A549 (cell line): ENCODE measurements around the gene AKIRIN2. TPM values are rescaled to one million over a fixed set of nuclear protein-coding genes. Genes with fewer than 3 reads are reported as not detected.
A peak's percentile ranks its signal among the peaks of the same experiment; 100 is the strongest.

Experiments used
- ATAC-seq, 2 experiments: fragments of 200-7000 bp in 1 of 2; fragments of >200 bp in 1 of 2; cut with Nextera tagmentation in 1 of 2; cut with Tn5 transposase in 1 of 2; 3 replicates each; pipeline versions ENCODE4 v1.8.0 to v1.9.1; 2018 to 2020; ENCODE audit warnings: mild to moderate bottlenecking in 1 of 2, moderate library complexity in 1 of 2
- CTCF ChIA-PET: fragments of 300-600 bp; sonication (Branson Sonifier 250); formaldehyde crosslinking; extraction: SDS; loops from one replicate; lab custom pipeline; 2021; ENCODE audit warnings: antibody characterized with exemption, inconsistent platforms; lab: Yijun Ruan, JAX
- POLR2A ChIA-PET: fragments of 350-600 bp; formaldehyde crosslinking; extraction: SDS; loops from one replicate; lab custom pipeline; 2021; ENCODE audit warnings: antibody characterized with exemption, inconsistent platforms; lab: Yijun Ruan, JAX
- DNase-seq, 2 experiments: peaks; one replicate each; pipeline versions ENCODE4 v3.0.0 to v3.0.0-alpha.2; 2011 to 2016; ENCODE audit warnings: low read depth in 1 of 2, low spot score in 1 of 2
- FAIRE-seq: peaks from 2 replicates; lab custom pipeline; 2011; peaks lifted over from hg19 to GRCh38; lab: Jason Lieb, UNC
- H3K27ac ChIP-seq, 2 experiments: fragments of >200 bp; sonication (Bioruptor Twin); formaldehyde crosslinking; 3 replicates each; pipeline ENCODE4 v1.5.1; 2016 to 2017
- H3K4me1 ChIP-seq: fragments of >200 bp; sonication (Bioruptor Twin); formaldehyde crosslinking; 3 replicates; pipeline ENCODE4 v1.6.1; 2016
- H3K4me2 ChIP-seq: fragments of >200 bp; sonication (Bioruptor Twin); formaldehyde crosslinking; 3 replicates; pipeline ENCODE4 v1.6.1; 2016
- H3K4me3 ChIP-seq: fragments of >200 bp; sonication (Bioruptor Twin); formaldehyde crosslinking; 3 replicates; pipeline ENCODE4 v1.5.1; 2016
- H3K9me3 ChIP-seq: fragments of >200 bp; sonication (Bioruptor Twin); formaldehyde crosslinking; 3 replicates; pipeline ENCODE4 v1.6.1; 2016
- CBX8 ChIP-seq: fragments of 200-600 bp; sonication (generic); IDR thresholded peaks from 2 replicates; pipeline ENCODE4 v1.6.1; 2016
- CEBPB ChIP-seq, 2 experiments: fragments of >200 bp in 1 of 2; sonication (Bioruptor Twin) in 1 of 2; formaldehyde crosslinking in 1 of 2; IDR thresholded peaks; 2 replicates each; pipeline ENCODE4 v1.6.1; 2012 to 2016
- EHF ChIP-seq: fragments of 250-450 bp; sonication (Bioruptor Pico); IDR thresholded peaks from 2 replicates; pipeline ENCODE4 v1.5.0; 2020; ENCODE audit warnings: mild to moderate bottlenecking
- EHMT2 ChIP-seq: fragments of 200-600 bp; sonication (generic); IDR thresholded peaks from 2 replicates; pipeline ENCODE4 v1.6.1; 2016; ENCODE audit warnings: antibody characterized with exemption, low read depth, mild to moderate bottlenecking, moderate library complexity
- EP300 ChIP-seq, 2 experiments: fragments of >200 bp; sonication (Bioruptor Twin); formaldehyde crosslinking; IDR thresholded peaks; 2 replicates in 1 of 2; 3 replicates in 1 of 2; pipeline ENCODE4 v1.6.1; 2016 to 2017
- FOXS1 ChIP-seq: fragments of 250-450 bp; sonication (Bioruptor Pico); IDR thresholded peaks from 2 replicates; pipeline ENCODE4 v1.5.0; 2020; ENCODE audit warnings: mild to moderate bottlenecking, moderate library complexity
- HDAC2 ChIP-seq: fragments of 200-600 bp; sonication (generic); IDR thresholded peaks from 2 replicates; pipeline ENCODE4 v1.6.1; 2016
- HEYL ChIP-seq: fragments of 250-450 bp; sonication (Bioruptor Pico); IDR thresholded peaks from 2 replicates; pipeline ENCODE4 v1.8.0; 2021; ENCODE audit warnings: mild to moderate bottlenecking, moderate library complexity
- HOXA7 ChIP-seq: fragments of 250-450 bp; sonication (Bioruptor Pico); IDR thresholded peaks from 2 replicates; pipeline ENCODE4 v1.5.0; 2020; ENCODE audit warnings: mild to moderate bottlenecking, moderate library complexity
- HOXB13 ChIP-seq: fragments of 250-450 bp; sonication (Bioruptor Pico); IDR thresholded peaks from 2 replicates; pipeline ENCODE4 v1.5.0; 2020; ENCODE audit warnings: low read depth, mild to moderate bottlenecking, moderate library complexity
- HOXB5 ChIP-seq: fragments of 250-450 bp; sonication (Bioruptor Pico); IDR thresholded peaks from 2 replicates; pipeline ENCODE4 v1.5.0; 2020; ENCODE audit warnings: mild to moderate bottlenecking, moderate library complexity
- JUN ChIP-seq, 2 experiments: fragments of >200 bp; sonication (Bioruptor Twin); formaldehyde crosslinking; IDR thresholded peaks; 2 replicates in 1 of 2; 3 replicates in 1 of 2; pipeline ENCODE4 v1.6.1; 2016 to 2017
- MAFK ChIP-seq: fragments of 450-650 bp; IDR thresholded peaks from 2 replicates; pipeline ENCODE4 v1.6.1; 2014; ENCODE audit not compliant: partially characterized antibody
- NFE2L2 ChIP-seq: fragments of 150-350 bp; conservative IDR thresholded peaks from 2 replicates; pipeline ENCODE4 v1.6.1; 2014; ENCODE audit warnings: low read length
- NR3C1 ChIP-seq: fragments of >200 bp; sonication (Bioruptor Twin); formaldehyde crosslinking; IDR thresholded peaks from 3 replicates; pipeline ENCODE4 v1.6.1; 2017
- POLR2AphosphoS2 ChIP-seq: conservative IDR thresholded peaks from 2 replicates; pipeline ENCODE4 v1.6.1; 2012; ENCODE audit warnings: low read length, improper control_type of control experiment, inconsistent platforms
- RCOR1 ChIP-seq: fragments of 150-350 bp; IDR thresholded peaks from 2 replicates; pipeline ENCODE4 v1.6.1; 2014; ENCODE audit warnings: antibody characterized with exemption, low read length, low read depth
- RFX5 ChIP-seq: fragments of 450-650 bp; IDR thresholded peaks from 2 replicates; pipeline ENCODE4 v1.7.1; 2014; ENCODE audit warnings: antibody characterized with exemption, mild to moderate bottlenecking, moderate library complexity
- RNF2 ChIP-seq: fragments of 200-600 bp; sonication (generic); IDR thresholded peaks from 2 replicates; pipeline ENCODE4 v1.6.1; 2016; ENCODE audit warnings: low read depth, mild to moderate bottlenecking, antibody characterized with exemption, moderate library complexity, borderline replicate concordance
- TFCP2L1 ChIP-seq: fragments of 250-450 bp; sonication (Bioruptor Pico); IDR thresholded peaks from 2 replicates; pipeline ENCODE4 v1.5.0; 2021; ENCODE audit warnings: mild to moderate bottlenecking
- TP53 ChIP-seq: fragments of 250-450 bp; sonication (Bioruptor Pico); IDR thresholded peaks from 2 replicates; pipeline ENCODE4 v1.5.0; 2021; ENCODE audit warnings: mild to moderate bottlenecking, moderate library complexity
- WGBS: methylation state at CpG from one replicate; pipeline ENCODE4 v1.1.6; 2017; ENCODE audit errors: missing lambda C conversion rate; 5-methylcytosine and 5-hydroxymethylcytosine counted together
- polyA plus RNA-seq, 4 experiments: library from polyadenylated mRNA; depleted of rRNA in 3 of 4; stranded (reverse); fragments of >200 nt; fragmentation: RNase III in 1 of 4; extraction: RNeasy Plus Mini Kit Qiagen cat#74134 plus additional on column Dnase treatment in 1 of 4; gene quantifications; 2 replicates in 3 of 4; 3 replicates in 1 of 4; pipeline ENCODE4 v1.2.3, GENCODE V29; 2011 to 2017
- TF ChIP-seq, protein P1 (sequence below): fragments of >200 bp; sonication (Bioruptor Twin); formaldehyde crosslinking; IDR thresholded peaks from 3 replicates; pipeline ENCODE4 v1.6.1; 2016
- TF ChIP-seq, protein P2 (sequence below): fragments of 150-350 bp; IDR thresholded peaks from 2 replicates; pipeline ENCODE4 v1.6.1; 2014; ENCODE audit warnings: low read depth, mild to moderate bottlenecking, low read length
- TF ChIP-seq, protein P3 (sequence below): fragments of 200-600 bp; sonication (generic); IDR thresholded peaks from 2 replicates; pipeline ENCODE4 v1.6.1; 2016; ENCODE audit warnings: antibody characterized with exemption, mild to moderate bottlenecking, moderate library complexity
- TF ChIP-seq, protein P4 (sequence below): fragments of 250-450 bp; sonication (Bioruptor Pico); IDR thresholded peaks from 2 replicates; pipeline ENCODE4 v1.5.0; 2020; ENCODE audit warnings: low read depth, mild to moderate bottlenecking, moderate library complexity
- TF ChIP-seq, protein P5 (sequence below): fragments of 250-450 bp; sonication (Bioruptor Pico); IDR thresholded peaks from 2 replicates; pipeline ENCODE4 v1.5.0; 2021; ENCODE audit warnings: mild to moderate bottlenecking, moderate library complexity, borderline replicate concordance

Gene AKIRIN2
- polyA plus RNA-seq, 2 of the 4 experiments (the other 2 are of a cell fraction): 23.7 to 40.1 TPM

DNA sequence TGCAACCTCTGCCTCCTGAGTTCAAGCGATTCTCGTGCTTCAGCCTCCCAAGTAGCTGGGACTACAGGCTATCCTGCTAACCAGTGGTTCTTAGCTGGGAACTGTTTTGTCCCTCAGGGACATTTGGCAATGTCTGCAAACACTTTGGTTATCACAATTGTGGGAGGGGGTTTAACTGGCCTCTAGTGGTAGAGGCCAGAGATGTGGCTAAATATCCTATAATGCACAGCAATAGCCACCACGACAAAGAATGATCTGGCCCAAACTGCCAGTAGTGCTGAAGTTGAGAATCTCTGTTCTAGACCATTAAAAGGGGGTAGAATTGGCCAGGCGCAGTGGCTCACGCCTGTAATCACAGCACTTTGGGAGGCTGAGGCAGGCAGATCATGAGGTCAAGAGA, 28.8 kb downstream of the AKIRIN2 start:
- Histone ChIP-seq H3K4me3 (no peak overlapping the region), H3K27ac (peak overlapping the region in 1 of 2 experiments; percentile 66; a peak in 1 of 6 replicates), H3K9me3 (no peaks in the 10 kb centered on the region), H3K4me2 (no peak overlapping the region), H3K4me1 (peaks cover 58% of the 10 kb centered on the region)
- ChIA-PET CTCF (interaction anchor here (1.2 kb wide), 1 partner anchor 9 kb away, joined by 3 read pairs; no protein-coding TSS in a partner anchor), POLR2A (no interaction called here)
- TF ChIP-seq POLR2AphosphoS2: no peak
- no peak for TF ChIP-seq EHF
- TF ChIP-seq, protein P1, sequence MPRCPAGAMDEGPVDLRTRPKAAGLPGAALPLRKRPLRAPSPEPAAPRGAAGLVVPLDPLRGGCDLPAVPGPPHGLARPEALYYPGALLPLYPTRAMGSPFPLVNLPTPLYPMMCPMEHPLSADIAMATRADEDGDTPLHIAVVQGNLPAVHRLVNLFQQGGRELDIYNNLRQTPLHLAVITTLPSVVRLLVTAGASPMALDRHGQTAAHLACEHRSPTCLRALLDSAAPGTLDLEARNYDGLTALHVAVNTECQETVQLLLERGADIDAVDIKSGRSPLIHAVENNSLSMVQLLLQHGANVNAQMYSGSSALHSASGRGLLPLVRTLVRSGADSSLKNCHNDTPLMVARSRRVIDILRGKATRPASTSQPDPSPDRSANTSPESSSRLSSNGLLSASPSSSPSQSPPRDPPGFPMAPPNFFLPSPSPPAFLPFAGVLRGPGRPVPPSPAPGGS: no peak
- no peak for TF ChIP-seq TP53
- TF ChIP-seq, protein P2, sequence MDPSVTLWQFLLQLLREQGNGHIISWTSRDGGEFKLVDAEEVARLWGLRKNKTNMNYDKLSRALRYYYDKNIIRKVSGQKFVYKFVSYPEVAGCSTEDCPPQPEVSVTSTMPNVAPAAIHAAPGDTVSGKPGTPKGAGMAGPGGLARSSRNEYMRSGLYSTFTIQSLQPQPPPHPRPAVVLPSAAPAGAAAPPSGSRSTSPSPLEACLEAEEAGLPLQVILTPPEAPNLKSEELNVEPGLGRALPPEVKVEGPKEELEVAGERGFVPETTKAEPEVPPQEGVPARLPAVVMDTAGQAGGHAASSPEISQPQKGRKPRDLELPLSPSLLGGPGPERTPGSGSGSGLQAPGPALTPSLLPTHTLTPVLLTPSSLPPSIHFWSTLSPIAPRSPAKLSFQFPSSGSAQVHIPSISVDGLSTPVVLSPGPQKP: no peak
- TF ChIP-seq, protein P3, sequence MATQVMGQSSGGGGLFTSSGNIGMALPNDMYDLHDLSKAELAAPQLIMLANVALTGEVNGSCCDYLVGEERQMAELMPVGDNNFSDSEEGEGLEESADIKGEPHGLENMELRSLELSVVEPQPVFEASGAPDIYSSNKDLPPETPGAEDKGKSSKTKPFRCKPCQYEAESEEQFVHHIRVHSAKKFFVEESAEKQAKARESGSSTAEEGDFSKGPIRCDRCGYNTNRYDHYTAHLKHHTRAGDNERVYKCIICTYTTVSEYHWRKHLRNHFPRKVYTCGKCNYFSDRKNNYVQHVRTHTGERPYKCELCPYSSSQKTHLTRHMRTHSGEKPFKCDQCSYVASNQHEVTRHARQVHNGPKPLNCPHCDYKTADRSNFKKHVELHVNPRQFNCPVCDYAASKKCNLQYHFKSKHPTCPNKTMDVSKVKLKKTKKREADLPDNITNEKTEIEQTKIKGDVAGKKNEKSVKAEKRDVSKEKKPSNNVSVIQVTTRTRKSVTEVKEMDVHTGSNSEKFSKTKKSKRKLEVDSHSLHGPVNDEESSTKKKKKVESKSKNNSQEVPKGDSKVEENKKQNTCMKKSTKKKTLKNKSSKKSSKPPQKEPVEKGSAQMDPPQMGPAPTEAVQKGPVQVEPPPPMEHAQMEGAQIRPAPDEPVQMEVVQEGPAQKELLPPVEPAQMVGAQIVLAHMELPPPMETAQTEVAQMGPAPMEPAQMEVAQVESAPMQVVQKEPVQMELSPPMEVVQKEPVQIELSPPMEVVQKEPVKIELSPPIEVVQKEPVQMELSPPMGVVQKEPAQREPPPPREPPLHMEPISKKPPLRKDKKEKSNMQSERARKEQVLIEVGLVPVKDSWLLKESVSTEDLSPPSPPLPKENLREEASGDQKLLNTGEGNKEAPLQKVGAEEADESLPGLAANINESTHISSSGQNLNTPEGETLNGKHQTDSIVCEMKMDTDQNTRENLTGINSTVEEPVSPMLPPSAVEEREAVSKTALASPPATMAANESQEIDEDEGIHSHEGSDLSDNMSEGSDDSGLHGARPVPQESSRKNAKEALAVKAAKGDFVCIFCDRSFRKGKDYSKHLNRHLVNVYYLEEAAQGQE: no peak
- no peak for TF ChIP-seq NFE2L2
- no peak for TF ChIP-seq HOXB5 (CRISPR knock-in tag)
- TF ChIP-seq FOXS1 (CRISPR knock-in tag): no peak
- TF ChIP-seq, protein P4, sequence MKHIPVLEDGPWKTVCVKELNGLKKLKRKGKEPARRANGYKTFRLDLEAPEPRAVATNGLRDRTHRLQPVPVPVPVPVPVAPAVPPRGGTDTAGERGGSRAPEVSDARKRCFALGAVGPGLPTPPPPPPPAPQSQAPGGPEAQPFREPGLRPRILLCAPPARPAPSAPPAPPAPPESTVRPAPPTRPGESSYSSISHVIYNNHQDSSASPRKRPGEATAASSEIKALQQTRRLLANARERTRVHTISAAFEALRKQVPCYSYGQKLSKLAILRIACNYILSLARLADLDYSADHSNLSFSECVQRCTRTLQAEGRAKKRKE (CRISPR knock-in tag): no peak
- no peak for TF ChIP-seq HEYL (CRISPR knock-in tag)
- TF ChIP-seq RFX5: no peak
- TF ChIP-seq JUN (IDR thresholded peaks at IDR 0.05): no peak
- TF ChIP-seq EP300 (IDR thresholded peaks at IDR 0.05): no peak
- TF ChIP-seq RCOR1: no peak
- no peak for TF ChIP-seq TFCP2L1 (CRISPR knock-in tag)
- no peak for TF ChIP-seq RNF2
- TF ChIP-seq NR3C1: no peak
- no peak for TF ChIP-seq CBX8
- TF ChIP-seq HOXB13 (CRISPR knock-in tag): no peak
- ATAC-seq (no peak), FAIRE-seq (no peak), DNase-seq (no peak)
- WGBS: 97% methylated on average over 3 of the region's 5 CpGs

DNA sequence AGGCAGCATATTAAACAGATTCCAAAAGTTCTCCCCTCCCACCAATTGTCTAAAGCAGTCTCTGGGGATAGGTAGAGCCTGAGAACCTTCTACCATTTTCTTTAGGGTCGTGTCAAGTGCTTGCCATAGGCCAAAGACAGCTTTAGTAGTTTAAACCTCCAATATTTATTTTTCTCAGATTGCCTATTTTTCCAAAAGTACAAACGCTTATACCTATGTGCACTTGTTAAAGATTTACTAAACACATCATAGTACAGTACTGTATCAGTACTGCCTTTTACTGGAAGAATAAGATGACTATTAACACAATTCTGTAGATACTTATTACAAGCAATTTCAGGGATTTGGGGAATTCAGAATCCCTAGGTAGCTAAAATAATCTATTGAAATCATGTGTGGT, 29.4 kb downstream of the AKIRIN2 start:
- CTCF ChIA-PET: interaction anchor here (1.2 kb wide), 1 partner anchor 9 kb away, joined by 3 read pairs; no protein-coding TSS in a partner anchor
- DNase-seq: no peak
- no peak for FAIRE-seq
- no peak overlapping the region for H3K4me2 ChIP-seq
- peak overlapping the region in 1 of 2 experiments; percentile 54; a peak in 2 of 6 replicates for H3K27ac ChIP-seq
- WGBS: 69% methylated on average over 2 of the region's 2 CpGs
- POLR2A ChIA-PET: no interaction called here
- no peak; a peak in 1 of 6 replicates for ATAC-seq
- no peaks in the 10 kb centered on the region for H3K9me3 ChIP-seq
- no peak overlapping the region for H3K4me3 ChIP-seq
- TF ChIP-seq CEBPB (IDR thresholded peaks at IDR 0.05): no peak
- no peak for TF ChIP-seq JUN (IDR thresholded peaks at IDR 0.05)
- TF ChIP-seq RCOR1: no peak
- no peak for TF ChIP-seq HDAC2
- TF ChIP-seq EHMT2: no peak
- TF ChIP-seq MAFK: no peak
- no peak for TF ChIP-seq HOXA7 (CRISPR knock-in tag)
- TF ChIP-seq, protein P5, sequence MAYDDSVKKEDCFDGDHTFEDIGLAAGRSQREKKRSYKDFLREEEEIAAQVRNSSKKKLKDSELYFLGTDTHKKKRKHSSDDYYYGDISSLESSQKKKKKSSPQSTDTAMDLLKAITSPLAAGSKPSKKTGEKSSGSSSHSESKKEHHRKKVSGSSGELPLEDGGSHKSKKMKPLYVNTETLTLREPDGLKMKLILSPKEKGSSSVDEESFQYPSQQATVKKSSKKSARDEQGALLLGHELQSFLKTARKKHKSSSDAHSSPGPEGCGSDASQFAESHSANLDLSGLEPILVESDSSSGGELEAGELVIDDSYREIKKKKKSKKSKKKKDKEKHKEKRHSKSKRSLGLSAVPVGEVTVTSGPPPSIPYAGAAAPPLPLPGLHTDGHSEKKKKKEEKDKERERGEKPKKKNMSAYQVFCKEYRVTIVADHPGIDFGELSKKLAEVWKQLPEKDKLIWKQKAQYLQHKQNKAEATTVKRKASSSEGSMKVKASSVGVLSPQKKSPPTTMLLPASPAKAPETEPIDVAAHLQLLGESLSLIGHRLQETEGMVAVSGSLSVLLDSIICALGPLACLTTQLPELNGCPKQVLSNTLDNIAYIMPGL: no peak
- peaks cover 58% of the 10 kb centered on the region for H3K4me1 ChIP-seq
